GM21529 (cell line): Measurements from ENCODE around the gene DCST1.

Source experiments
- ATAC-seq: cut with Tn5 transposase; IDR thresholded peaks from one replicate; pipeline ENCODE4 v1.9.1; 2021; ENCODE audit not compliant: unreplicated experiment

The DCST1 gene

DNA sequence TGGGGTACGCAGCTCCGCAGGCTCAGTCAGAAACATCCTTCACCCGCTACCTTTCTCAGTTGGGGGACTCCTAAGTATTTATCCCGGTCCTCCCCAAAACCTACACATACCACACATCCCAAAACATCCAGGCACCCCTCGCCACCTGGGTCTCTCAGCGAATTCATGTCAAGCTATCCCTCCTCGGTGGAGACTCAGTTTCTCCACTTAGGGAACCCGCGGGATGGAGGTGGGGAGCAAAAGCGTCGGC is 32.3 kb upstream of the DCST1 start:
- ATAC-seq = no peak

DNA sequence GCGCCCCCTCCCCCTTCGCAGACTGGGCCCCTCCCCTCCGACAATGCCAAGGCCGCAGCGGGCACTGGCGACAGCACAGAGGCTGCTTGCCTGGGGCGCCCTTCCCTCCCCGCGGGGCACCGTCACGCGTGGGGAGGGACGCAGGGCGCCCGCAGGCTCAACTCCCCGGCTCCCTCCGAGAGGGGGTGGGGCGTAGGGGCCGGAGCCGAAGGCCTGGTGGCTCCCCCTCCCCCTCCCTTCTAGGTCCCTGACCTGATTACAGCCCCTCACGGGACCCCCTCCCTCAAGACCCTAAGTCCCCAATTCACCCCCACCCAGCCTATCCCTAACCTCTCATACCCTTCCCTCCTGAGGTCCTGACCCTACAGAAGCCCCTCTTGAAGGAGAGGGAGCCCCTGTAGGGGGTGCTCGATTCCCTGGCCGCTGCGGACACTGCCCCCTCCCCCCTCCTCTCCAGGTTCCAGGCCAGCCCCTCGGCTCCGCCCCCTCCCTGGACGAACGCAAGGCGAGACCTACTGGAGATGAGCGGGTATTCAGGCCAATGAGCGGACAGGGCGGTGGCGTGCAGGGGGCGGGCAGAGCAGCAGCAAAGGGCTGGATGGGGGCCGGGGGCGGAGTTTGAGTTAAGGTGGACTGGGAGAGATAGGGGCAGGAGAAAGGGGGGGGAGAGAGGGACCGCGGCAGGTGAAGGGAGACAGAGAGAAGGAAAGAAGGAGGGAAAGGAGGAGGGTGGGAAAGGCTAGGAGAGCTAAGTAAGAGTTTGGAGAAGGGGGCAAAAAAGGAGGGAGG is 31.8 kb upstream of the DCST1 start:
- ATAC-seq = peak; percentile 48

GRCh38 chr1:155002464-155003226 is 31.0 kb upstream of the DCST1 start, which contains the start of gene ZBTB7B:
ZBTB7B (plus strand) TSS chr1:155002802; CDS start chr1:155014661, 11,859 bp downstream.
- ATAC-seq = no peak

DNA sequence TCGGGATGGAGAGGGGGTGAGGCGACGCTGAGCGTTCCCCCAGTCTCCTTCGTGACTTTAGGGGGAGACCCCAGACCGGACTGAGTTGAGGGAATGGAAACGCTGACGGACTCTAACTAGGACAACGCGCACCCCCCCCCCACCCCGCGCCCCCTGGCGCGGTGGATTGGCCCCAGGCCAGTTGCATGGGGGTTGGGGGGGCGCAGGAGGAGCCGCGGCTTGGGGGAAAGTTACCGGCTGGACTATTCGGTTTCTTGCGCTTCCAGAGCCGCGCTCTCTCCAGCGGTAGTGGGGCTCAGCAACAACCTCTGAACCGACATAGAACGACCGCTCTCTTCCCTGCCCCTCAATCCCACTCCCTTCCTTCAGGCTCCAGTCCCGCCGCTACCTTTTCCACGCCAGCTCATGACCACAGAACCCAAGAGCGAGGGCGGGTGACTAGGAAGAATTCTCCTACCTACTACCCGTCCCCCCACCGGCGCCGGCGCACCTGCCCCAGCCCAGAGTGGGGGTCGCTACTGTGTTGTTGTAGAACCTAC is 30.3 kb upstream of the DCST1 start:
- ATAC-seq = no peak

GRCh38 chr1:155003766-155004351 is 29.8 kb upstream of the DCST1 start:
- no peak for ATAC-seq

- ATAC-seq = no peak
Measured at GRCh38 chr1:155004352-155005075, 29.1 kb upstream of the DCST1 start.

DNA sequence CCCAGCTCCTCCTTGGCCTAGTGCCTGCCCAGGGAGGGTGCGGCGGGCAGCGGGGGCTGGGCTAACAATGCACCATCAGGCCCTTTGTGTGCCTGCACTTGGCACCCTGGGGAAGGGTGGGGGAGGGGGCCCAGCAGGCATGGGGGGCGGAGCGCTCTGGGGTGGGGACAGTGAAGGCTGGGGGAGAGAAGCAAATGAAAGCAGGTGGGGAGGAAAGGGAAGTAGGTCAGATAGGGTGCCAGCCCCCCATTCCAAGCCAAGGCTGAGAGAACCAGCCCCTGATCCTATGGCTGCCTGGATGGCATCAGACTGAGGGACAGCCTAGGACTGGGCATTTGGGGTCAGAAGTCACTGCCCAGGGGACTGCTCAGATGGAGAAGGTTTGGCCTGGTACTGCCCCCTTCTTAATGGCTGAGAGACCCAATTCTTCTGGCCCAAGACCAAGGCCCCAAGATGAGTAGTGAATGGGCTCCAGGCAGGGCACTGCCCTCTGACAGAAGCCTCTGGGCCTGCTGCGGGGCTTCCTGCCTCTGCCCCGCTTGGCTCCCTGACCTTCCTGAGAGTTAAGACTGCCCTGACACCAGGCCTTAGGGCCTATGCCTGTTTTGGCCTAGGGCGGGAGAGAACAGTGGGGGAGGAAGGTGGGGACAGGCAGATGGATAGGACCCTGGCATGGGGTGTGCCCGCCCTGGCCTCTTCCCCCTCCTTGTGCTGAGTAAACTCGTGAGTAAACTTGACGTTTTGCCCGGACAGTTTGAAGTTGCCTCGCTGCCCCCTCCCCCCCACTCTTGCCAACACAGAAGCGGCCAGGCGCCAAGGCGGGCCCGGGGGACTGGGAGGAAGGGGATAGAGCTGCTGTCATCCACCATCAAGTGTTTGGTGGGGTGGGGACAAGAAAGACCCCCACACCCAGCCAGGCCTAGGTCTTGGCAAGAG is 28.3 kb upstream of the DCST1 start:
- ATAC-seq = no peak

GRCh38 chr1:155006601-155007101 is 27.0 kb upstream of the DCST1 start:
- ATAC-seq = no peak

- ATAC-seq = no peak
Measured at GRCh38 chr1:155007251-155007828, 26.3 kb upstream of the DCST1 start.

DNA sequence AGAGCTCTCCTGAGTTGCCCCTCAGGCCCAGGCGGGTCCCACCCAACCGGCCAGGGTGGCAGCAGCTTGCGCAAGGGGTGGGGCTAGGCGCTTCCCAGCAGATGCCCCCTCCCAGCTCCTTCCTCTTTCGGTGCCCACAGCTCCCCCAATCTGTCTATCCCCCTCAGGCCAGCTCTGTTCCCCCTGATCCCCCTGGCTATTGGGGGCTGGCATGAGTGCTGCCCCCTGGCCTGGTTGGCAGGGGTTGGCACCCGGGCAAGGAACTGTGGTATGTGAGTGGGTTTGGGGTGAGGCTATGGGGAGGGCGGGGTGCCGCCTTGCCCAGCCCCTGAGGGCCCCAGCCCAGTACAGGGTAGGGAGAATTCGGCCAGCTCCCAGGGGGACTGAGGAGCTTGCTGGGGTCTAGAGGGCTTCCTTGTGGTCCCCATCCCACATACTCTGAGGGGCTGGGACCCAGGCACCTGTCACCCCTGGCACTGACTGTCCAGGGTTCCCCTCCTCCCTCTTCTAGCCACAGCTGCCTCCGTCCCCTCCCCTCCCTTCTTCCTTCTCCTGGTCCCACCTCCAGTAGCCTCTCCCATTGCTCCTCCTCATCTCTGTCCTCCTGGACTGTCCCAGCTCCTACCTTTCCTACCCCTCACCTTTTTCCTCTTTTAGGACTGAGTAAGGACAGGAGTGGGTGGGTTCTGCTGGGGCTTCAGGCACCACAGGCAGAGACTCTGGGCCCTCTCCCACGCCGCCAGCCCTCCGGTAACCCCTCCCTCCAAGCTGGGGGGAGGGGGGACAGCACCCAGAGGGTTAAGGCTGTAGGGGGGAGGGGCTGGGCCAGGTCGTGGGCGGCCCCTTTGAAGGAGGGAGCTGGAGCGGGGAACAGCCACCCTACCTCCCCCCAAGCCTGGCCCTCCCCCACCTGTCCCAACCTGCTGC is 25.3 kb upstream of the DCST1 start:
- no peak for ATAC-seq

GRCh38 chr1:155009221-155009711 is 24.4 kb upstream of the DCST1 start:
- ATAC-seq = no peak

- ATAC-seq = no peak
Measured at GRCh38 chr1:155009742-155010141, 23.9 kb upstream of the DCST1 start.

DNA sequence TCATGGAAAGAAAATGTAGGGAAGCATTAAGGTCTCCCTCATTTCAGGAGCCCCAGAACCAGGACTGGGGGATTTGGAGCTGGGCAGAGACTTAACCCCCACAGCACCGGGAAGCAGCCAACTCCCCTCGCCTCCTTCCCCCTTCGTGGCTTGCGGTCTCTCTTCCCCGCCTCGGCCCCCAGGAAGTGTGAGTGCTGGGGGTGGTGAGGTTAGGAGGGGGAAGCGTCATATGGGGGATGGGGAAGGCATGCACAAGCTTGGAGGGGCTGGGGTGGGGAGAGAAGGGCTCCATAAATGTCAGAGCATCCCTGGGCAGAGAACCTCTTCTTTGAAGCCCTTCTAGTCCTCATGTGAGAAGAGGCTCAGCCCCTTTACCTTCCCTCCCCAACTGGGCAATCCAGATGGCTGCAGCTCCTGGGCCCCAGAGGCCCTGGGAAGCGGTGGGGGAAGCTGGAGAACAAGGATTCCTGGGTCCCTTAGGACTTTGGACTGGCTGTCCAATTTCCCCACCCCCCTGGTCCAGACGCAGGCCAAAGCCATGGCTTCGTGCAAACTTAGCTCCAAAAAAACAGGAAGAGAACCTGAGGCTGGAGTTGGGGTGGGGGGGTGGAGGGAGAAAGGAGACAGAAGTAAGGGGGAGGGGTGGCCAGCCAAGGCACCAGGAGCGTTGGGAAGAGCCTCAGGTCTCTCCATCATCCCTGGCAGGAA is 23.3 kb upstream of the DCST1 start:
- no peak for ATAC-seq

DNA sequence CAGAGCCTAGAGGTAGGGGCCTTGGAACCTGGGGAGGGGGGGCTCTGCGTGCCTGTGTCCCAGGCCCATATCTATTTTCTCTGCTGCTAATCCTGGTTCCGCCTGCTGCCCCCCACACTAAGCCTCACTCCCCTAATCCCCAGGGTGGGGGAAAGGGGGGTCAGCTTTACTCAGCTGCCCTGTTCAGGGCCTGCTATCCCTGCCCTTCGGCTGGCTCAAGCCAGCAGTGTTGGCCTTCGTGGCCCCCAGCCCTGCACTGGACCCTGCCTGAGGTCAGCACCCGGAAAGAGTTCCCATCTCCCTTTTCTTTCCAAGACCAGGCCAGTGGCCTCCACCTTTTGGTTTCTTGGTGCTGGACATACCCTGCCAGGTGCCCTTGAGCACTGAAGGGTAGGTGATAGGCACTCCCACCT is 22.6 kb upstream of the DCST1 start:
- no peak for ATAC-seq

DNA sequence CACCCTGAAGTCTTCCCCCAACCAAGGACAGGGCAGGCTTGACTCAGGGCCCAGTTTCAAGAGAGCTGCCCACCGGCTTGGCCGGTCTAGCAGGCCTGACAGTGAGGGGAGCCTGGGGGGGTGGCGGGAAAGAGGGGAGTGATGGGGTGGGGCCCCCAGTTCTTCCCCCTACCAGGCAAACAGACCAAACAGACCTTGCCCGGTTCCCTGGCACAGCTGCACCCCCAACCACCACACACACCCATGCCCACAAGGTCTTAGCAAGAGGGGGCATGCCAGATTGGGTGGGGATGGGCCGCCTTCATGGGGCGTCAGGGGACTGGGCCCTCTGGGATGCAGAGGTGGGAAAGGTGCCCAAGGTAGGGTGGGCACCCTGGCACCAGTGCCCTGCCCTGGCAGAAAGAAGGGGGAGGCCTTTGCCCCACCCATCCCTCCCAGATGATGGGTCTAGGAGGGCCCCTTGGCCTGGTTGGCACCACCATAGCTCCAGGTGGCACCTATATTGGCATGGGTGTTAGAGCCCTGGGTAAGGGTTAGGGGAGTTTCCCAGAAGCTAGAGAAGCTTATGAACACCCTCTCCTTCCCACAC is 22.1 kb upstream of the DCST1 start:
- ATAC-seq = no peak

DNA sequence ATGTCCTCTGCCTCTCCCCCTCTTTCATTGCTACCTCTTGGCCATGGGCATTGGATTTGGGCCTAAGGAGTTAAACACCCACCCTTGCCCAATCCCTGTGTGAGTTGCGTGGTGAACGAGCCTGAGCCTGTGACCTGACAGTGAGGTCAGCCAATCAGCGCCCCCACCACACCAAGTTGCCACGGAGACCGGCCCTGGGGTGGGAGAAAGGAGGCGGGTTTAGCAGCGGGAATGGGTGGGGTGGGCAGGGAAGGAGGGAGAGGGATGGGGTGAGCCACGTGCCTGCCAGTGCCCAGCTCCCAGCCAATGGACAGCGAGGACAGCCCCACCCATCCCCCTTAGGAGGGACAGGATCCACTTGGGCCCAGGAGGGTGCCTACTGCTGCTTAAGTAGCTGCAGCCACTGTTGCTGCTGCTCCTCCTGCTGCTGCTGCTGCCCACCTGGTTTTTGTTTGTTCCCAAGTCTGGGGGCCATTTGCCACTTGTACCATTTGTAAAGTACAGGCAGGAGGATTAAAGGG is 21.5 kb upstream of the DCST1 start:
- no peak for ATAC-seq
